ENCODE measurements around the gene ZBTB38. TPM values are rescaled to one million over a fixed set of nuclear protein-coding genes. Genes with fewer than 3 reads are reported as not detected.

Gene ZBTB38
- polyA plus RNA-seq, 1 donor, result 23.5 TPM

GRCh38 chr3:141341536-141341935, 26.8 kb upstream of the ZBTB38 start:
- DNase-seq, result no peak

- DNase-seq, result no peak
These were observed 25.9 kb upstream of the ZBTB38 start for GRCh38 chr3:141342386-141342785.

GRCh38 chr3:141343077-141343476, 25.2 kb upstream of the ZBTB38 start:
- DNase-seq, result no peak

GRCh38 chr3:141343865-141344271, 24.4 kb upstream of the ZBTB38 start:
- DNase-seq, result no peak

- no peak for DNase-seq
These were observed 22.8 kb upstream of the ZBTB38 start for GRCh38 chr3:141345528-141345927.

- no peak for DNase-seq
These were observed 22.3 kb upstream of the ZBTB38 start for GRCh38 chr3:141346007-141346406.

GRCh38 chr3:141346418-141346817, 21.9 kb upstream of the ZBTB38 start:
- no peak for DNase-seq

GRCh38 chr3:141346839-141347238, 21.5 kb upstream of the ZBTB38 start:
- no peak for DNase-seq

- DNase-seq, result no peak
These were observed 19.5 kb upstream of the ZBTB38 start for GRCh38 chr3:141348837-141349236.

- DNase-seq, result no peak
These were observed 18.6 kb upstream of the ZBTB38 start for GRCh38 chr3:141349711-141350110.

- no peak for DNase-seq
These were observed 17.6 kb upstream of the ZBTB38 start for GRCh38 chr3:141350666-141351065.

- no peak for DNase-seq
These were observed 15.9 kb upstream of the ZBTB38 start for GRCh38 chr3:141352262-141352984.

- DNase-seq, result no peak
These were observed 14.4 kb upstream of the ZBTB38 start for GRCh38 chr3:141353652-141354495.

GRCh38 chr3:141354517-141354916, 13.8 kb upstream of the ZBTB38 start:
- no peak for DNase-seq

- no peak for DNase-seq
These were observed 13.1 kb upstream of the ZBTB38 start for GRCh38 chr3:141355242-141355641.

- DNase-seq, result no peak
These were observed 12.3 kb upstream of the ZBTB38 start for GRCh38 chr3:141356046-141356445.

GRCh38 chr3:141360888-141361598, 7.3 kb upstream of the ZBTB38 start:
- DNase-seq, result peak; percentile 64

- no peak for DNase-seq
These were observed 5.6 kb upstream of the ZBTB38 start for GRCh38 chr3:141362736-141363135.

GRCh38 chr3:141365201-141365600, 3.1 kb upstream of the ZBTB38 start:
- no peak for DNase-seq

GRCh38 chr3:141366285-141367037, 1.8 kb upstream of the ZBTB38 start:
- DNase-seq, result no peak

GRCh38 chr3:141367038-141367730, 1.1 kb upstream of the ZBTB38 start:
- DNase-seq, result no peak
